ENCODE results near the gene GEMIN4.

Gene GEMIN4

DNA sequence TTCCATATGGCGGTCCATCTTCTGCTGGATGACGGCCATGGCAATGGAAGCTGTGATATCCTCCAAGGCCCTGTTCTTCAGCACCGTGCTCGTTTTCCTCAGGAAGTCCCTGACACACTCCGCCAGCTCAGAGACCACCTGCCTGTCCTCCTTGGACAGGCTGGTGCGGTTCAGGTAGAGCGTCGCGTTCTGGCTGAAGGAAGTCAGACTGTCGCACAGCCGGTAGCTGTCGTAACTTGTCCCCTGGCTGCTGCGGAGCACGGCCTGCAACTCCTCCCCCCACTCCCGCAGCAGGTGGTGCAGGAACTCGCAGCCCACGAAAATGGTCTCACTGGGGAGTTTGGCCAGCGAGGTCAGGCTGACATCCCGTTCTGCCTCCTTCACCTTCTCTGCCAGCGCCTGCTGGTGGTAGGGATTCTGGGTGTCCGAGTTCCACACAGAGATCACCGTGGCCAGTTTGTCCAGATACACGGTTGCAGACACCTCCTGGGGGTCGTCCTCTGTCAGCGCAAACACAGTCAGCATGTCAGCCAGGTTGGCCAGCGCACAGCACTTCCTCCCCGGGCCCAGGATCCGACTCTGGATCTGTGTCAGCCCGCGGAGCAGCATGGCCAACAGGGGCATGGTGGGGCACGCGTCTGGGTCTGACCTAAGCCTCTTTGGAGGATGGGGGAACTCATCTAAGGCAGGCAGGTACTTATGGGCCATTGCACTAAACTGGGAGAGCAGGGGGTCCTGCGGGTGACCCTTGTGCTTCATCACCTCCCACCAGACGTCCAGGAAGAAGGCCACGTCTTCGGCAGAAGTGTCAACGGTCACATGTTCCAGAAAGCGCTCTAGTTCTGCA is 5.1 kb downstream of the GEMIN4 start:
- TF ChIP-seq, protein P1, sequence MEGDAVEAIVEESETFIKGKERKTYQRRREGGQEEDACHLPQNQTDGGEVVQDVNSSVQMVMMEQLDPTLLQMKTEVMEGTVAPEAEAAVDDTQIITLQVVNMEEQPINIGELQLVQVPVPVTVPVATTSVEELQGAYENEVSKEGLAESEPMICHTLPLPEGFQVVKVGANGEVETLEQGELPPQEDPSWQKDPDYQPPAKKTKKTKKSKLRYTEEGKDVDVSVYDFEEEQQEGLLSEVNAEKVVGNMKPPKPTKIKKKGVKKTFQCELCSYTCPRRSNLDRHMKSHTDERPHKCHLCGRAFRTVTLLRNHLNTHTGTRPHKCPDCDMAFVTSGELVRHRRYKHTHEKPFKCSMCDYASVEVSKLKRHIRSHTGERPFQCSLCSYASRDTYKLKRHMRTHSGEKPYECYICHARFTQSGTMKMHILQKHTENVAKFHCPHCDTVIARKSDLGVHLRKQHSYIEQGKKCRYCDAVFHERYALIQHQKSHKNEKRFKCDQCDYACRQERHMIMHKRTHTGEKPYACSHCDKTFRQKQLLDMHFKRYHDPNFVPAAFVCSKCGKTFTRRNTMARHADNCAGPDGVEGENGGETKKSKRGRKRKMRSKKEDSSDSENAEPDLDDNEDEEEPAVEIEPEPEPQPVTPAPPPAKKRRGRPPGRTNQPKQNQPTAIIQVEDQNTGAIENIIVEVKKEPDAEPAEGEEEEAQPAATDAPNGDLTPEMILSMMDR (IDR thresholded peaks at IDR 0.05): no peak

- TF ChIP-seq, protein P1 (IDR thresholded peaks at IDR 0.05): no peak
These were observed 5.9 kb downstream of the GEMIN4 start for GRCh38 chr17:746181-746580.

DNA sequence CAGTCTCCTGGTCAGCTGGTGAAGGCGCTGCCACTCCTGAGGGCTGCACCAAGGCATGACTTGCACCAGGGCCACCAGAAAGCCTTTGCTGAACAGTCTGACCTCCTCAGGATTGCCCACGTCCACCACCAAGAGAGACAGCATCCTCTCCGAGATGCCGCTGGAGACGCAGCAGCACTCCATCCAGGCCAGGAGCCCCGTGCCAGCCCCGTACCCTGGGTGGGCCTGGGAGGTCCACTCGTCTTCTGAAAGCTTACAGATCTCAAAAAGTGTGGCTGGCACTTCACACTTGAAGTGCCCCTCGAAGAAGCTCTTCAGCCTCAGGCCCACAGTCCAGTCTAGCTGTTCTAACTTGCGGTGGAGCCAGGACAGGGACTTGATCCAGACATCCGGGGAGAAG is 6.7 kb downstream of the GEMIN4 start:
- TF ChIP-seq, protein P1 (IDR thresholded peaks at IDR 0.05): no peak

DNA sequence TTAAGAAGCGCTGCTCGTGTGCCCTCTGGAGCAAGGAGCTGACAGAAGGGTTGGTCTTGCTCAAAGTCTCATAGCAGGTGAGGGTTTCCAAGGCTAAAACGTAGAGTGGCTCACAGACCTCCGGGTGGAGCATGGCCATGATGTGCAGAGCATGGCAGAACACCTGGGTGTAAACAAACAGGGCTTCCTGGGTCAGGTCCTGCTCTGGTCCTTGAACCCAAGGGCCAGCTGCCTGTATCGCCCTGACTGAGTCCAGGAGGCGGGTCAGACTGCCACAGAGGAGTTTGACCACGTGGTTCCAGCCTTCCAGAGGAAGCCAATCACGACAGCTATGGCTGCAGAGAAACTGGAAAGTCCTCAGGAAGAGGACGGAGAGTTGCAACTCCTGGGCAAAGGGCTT is 7.1 kb downstream of the GEMIN4 start:
- TF ChIP-seq, protein P1 (IDR thresholded peaks at IDR 0.05): no peak

DNA sequence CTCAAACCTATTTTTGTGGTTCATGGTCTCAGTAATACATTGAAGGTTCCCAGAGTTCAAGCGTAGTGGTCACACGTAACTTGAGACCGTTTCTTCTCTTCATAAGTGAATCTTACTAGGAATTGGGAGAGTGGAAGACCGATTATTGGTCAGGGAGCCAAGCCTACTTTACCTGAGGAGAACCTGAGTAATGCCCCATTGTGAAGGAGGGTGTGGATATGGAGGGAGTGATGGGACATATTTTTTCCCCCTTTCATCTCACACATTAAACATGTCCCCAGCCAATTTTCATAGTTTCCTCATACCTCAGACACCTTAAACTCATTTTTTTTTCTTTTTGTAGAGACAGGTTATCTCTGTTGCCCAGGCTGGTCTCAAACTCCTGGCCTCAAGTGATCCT is 8.9 kb downstream of the GEMIN4 start:
- TF ChIP-seq, protein P1 (IDR thresholded peaks at IDR 0.05): no peak

GRCh38 chr17:742147-742793 is 9.8 kb downstream of the GEMIN4 start:
- TF ChIP-seq, protein P1 (IDR thresholded peaks at IDR 0.05): no peak

- TF ChIP-seq, protein P1 (IDR thresholded peaks at IDR 0.05): no peak
These were observed 11.6 kb downstream of the GEMIN4 start for GRCh38 chr17:740240-741017.
